CD1c-positive myeloid dendritic cell (primary cell): ENCODE data around the gene ZNF839.
"Not testable (repeated sequence)": the region's sequence is repeated elsewhere in the genome, so short reads cannot be mapped to it uniquely, and the experiment has no call there.

ENCODE experiments used
- DNase-seq: peaks from one replicate; pipeline ENCODE4 v3.0.0-alpha.2; 2016; ENCODE audit errors: extremely low spot score

ZNF839 gene

GRCh38 chr14:102341566-102341965 lies 22.0 kb downstream of the ZNF839 start:
- no peak for DNase-seq

- DNase-seq, result no peak
Observed at GRCh38 chr14:102342238-102342637, 22.7 kb downstream of the ZNF839 start.

DNA sequence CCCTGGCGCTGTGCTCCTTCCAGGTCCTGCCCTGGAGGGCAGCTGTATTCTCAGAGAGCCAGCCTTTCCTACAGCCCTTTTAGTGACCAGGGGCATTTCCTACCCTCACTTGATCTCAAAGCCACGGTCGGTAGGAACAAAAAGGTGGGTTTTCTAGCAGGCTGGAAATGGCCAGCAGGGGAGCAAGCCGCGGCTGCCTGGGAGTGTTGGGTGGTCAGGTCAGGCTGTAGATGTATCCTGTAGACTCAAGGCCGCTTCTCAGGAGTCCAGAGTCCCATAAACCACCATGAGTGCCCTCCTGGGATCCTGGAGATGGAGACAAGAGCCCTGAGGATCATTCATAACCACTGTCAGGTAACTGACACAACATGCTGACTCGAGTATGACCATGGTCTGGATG lies 24.5 kb downstream of the ZNF839 start:
- DNase-seq, result no peak

GRCh38 chr14:102344485-102344884 lies 24.9 kb downstream of the ZNF839 start:
- DNase-seq, result no peak

DNA sequence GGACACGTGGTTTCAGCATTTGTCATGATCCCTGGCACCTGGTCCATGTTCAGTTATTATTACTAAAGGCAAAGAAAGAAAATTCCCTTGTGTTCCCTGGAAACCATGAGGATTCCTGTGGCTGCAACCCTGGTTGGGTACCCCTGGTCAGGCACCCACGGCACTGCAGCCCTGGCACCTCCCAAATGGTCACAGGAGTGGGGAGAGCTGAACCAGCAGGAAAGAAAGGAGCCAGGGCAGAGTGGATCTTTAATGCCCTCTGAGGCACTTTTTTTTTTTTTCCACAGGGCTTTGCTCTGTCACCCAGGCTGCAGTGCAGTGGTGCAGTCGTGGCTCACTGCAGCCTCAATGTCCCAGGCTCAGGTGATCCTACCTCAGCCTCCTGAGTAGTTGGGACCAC lies 25.7 kb downstream of the ZNF839 start:
- no peak for DNase-seq

- DNase-seq, result no peak
Observed at GRCh38 chr14:102346645-102347044, 27.1 kb downstream of the ZNF839 start.

GRCh38 chr14:102348376-102348775 lies 28.8 kb downstream of the ZNF839 start:
- DNase-seq, result no peak

DNA sequence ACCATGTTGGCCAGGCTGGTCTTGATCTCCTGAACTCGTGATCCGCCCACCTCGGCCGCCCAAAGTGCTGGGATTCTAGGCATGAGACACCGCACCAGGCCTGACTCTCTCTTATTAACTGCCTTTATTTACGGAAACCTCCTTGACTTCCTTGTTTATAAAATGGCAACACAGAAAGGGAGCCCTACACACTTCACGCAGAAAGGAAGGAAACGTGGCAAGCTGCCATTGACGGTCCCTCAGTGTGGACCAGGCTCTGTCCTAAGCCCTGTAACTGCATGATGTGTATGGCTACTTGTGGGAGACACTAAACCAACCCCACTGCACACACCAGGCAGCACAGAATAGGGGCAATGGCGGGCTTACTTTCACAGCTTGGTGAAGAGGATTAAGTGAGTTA lies 31.5 kb downstream of the ZNF839 start:
- no peak for DNase-seq

GRCh38 chr14:102351593-102351992 lies 32.0 kb downstream of the ZNF839 start:
- DNase-seq, result not testable (repeated sequence)

DNA sequence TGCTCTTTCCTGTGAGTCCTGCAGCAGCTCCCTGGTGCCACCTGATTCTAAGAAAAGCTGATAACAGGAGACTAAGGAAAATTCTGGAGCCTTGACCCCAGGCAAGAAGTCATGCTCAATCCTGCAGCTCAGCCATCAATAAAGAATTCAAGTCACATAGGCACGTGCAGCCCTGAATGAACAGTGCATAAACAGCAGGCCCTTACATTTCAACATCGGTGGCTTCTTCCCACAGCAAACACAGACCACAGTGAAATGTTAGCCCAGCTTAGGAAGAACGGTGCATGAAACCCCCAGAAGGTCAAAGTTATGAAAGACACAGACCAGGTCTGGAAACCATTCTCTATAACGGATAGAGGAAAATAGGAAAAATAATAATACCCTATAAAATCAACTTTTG lies 32.7 kb downstream of the ZNF839 start:
- DNase-seq, result no peak

- DNase-seq, result no peak
Observed at GRCh38 chr14:102353126-102353619, 33.6 kb downstream of the ZNF839 start.

- DNase-seq, result no peak
Observed at GRCh38 chr14:102356280-102356679, 36.7 kb downstream of the ZNF839 start.

- DNase-seq, result no peak
Observed at GRCh38 chr14:102359341-102359740, 39.8 kb downstream of the ZNF839 start.

DNA sequence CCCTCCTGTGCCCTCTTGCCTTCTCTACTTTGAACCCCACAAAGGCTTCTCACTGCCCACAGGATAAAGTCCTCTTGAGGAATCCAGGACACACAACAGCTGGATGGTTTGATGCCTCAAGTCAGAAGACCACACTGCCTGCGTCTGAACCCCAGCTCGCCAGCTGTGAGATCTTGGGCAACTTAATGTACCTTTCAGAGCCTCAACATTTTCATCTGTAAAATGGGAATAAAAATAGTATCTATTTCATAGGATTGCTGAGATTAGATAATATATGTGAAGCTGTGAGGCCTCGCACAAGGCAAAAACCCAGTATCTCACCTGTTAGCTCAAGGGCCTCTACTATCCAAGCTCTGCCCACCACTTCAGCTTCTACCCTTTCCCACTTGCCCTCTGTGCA lies 40.8 kb downstream of the ZNF839 start:
- no peak for DNase-seq

DNA sequence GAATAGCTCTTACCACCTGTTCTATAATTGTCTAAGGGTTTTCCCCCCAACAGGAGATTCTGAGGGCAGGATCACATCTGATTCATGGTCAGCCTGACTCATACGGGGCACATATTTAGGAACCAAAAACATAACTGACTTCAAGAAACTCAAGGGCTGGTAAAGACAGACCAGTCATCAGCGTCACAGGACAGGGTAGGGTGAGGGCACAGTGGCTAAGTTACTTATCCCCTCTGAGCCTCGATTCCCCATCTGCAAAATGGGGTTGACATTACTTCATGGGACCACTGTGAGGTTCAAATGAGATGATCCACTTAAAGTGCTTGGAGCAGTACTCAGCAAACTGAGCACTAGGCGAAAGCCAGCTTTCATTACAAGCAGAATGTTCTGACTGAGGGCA lies 42.5 kb downstream of the ZNF839 start:
- peak; percentile 71 for DNase-seq

GRCh38 chr14:102362545-102363181 lies 43.1 kb downstream of the ZNF839 start, which contains the start of the genes CINP and TECPR2:
TSS of gene CINP (minus strand) at chr14:102362890. CDS start at chr14:102362851, 39 bp downstream.
TSS of gene TECPR2 (plus strand) at chr14:102362941. CDS start at chr14:102376722, 13,781 bp downstream.
- peak; percentile 98 for DNase-seq

DNA sequence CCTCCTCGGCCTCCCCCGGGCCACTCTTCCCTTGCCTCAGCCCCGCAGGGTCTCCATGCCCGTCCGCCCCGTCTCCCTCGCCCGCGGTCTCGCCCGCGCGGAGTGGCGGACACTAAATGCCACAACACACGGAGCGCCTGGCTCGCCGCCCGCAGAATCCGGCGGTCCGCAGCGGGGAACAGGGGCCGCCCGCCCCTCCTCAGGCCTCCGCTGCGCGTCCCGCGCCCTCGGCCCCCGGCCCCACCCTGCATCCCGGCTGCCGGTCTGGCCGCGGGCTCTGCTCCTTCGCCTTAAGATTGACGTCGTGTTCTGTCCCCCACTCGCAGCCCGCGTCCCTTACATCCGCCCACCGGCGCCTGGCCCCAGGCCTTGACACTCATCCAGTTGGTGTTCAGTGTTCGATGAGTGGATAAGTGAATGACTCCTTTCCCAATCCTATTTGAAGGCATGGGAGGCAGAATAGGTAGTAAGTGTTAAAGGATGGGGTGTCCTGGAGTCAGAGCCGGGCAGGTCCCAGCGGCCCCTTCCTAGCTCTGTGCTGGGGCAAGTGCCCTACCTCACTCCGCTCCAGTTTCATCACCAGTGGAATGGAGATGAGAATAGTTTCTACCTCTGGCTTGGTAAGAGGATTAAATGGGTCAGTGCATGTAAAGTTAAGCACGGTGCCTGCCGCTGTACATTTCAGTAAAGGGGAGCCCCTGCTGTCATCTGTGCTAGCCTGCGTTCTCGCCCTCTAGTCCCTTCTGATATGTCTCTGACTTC lies 43.8 kb downstream of the ZNF839 start:
- DNase-seq, result peak; percentile 29

DNA sequence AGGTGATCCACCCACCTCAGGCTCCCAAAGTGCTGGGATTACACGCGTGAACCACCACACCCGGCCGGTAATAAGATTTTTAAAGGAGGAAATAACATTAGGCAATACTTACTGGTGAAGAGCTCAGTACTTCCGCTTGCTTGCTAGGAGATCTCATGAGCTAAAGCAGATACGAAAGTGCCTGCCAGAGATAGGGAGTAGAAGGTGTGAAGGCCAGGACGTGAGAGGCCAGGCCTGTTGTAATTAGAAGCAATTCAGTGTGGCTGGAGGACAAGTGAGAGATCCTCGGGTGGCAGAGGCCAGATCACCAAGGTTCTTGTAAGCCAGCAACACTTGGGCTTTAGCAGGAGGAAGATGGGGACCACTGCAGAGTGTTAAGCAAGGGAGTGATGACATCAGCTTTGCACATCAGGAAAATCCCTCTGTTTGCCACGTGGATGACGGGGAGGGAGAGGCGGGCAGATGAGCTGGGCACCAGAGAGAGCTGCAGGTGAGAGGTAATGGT lies 50.8 kb downstream of the ZNF839 start:
- peak; percentile 79 for DNase-seq

GRCh38 chr14:102371361-102371760 lies 51.8 kb downstream of the ZNF839 start:
- no peak for DNase-seq

GRCh38 chr14:102373110-102373509 lies 53.6 kb downstream of the ZNF839 start:
- no peak for DNase-seq

- no peak for DNase-seq
Observed at GRCh38 chr14:102374264-102374663, 54.7 kb downstream of the ZNF839 start.

DNA sequence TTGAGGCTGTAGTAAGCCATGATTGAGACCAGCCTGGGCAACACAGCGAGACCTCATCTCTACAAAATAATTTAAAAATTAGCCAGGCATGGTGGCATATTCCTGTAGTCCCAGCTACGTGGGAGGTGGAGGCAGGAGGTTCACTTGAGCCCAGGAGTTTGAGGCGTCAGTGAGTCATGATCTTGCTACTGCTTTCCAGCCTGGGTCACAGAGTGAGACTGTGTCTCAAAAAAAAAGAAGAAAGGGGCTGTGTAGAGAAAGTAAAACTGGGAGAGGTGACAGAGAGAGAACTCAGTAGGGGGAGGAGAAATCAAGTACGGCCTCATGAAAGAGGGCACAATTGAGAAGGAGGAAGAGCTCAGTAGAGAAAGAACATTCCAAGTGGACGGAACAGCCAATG lies 55.6 kb downstream of the ZNF839 start:
- DNase-seq, result no peak

GRCh38 chr14:102377696-102378095 lies 58.1 kb downstream of the ZNF839 start:
- DNase-seq, result no peak
